ENCODE measurements around the gene TTC7B.
"Not testable (repeated sequence)": the region's sequence is repeated elsewhere in the genome, so short reads cannot be mapped to it uniquely, and the experiment has no call there.

The TTC7B gene

GRCh38 chr14:90848944-90849731, 32.9 kb upstream of the TTC7B start:
- Histone ChIP-seq H3K4me3 (ENCODE audit: insufficient read depth, low read depth, low read length) (no peak overlapping the region), H3K9me3 (ENCODE audit: control insufficient read depth, low read length) (no peaks in the 10 kb centered on the region), H3K4me1 (ENCODE audit: control insufficient read depth, insufficient read depth, low read length) (no peaks in the 10 kb centered on the region), H3K27ac (ENCODE audit: insufficient read depth, low read depth, low read length, poor library complexity, severe bottlenecking) (no peak overlapping the region), H3K27me3 (ENCODE audit: control insufficient read depth, insufficient read depth, low read length, poor library complexity, severe bottlenecking) (no peaks in the 10 kb centered on the region), H3K36me3 (ENCODE audit: control insufficient read depth, insufficient read depth, low read length) (no peaks in the 10 kb centered on the region)
- 95% methylated on average over 17 of the region's 17 CpGs for WGBS, 2 experiments

- 90 to 94% methylated on average over 4 of the region's 4 CpGs for WGBS, 2 experiments
- Histone ChIP-seq H3K36me3 (ENCODE audit: control insufficient read depth, insufficient read depth, low read length) (no peaks in the 10 kb centered on the region), H3K9me3 (ENCODE audit: control insufficient read depth, low read length) (no peaks in the 10 kb centered on the region), H3K4me3 (ENCODE audit: insufficient read depth, low read depth, low read length) (no peak overlapping the region), H3K27me3 (ENCODE audit: control insufficient read depth, insufficient read depth, low read length, poor library complexity, severe bottlenecking) (no peaks in the 10 kb centered on the region), H3K27ac (ENCODE audit: insufficient read depth, low read depth, low read length, poor library complexity, severe bottlenecking) (no peak overlapping the region), H3K4me1 (ENCODE audit: control insufficient read depth, insufficient read depth, low read length) (no peaks in the 10 kb centered on the region)
Observed at GRCh38 chr14:90846511-90846910, 30.3 kb upstream of the TTC7B start.

GRCh38 chr14:90844321-90844720, 28.1 kb upstream of the TTC7B start:
- Histone ChIP-seq H3K9me3 (ENCODE audit: control insufficient read depth, low read length) (no peaks in the 10 kb centered on the region), H3K36me3 (ENCODE audit: control insufficient read depth, insufficient read depth, low read length) (no peaks in the 10 kb centered on the region), H3K4me1 (ENCODE audit: control insufficient read depth, insufficient read depth, low read length) (no peaks in the 10 kb centered on the region), H3K27ac (ENCODE audit: insufficient read depth, low read depth, low read length, poor library complexity, severe bottlenecking) (no peak overlapping the region), H3K4me3 (ENCODE audit: insufficient read depth, low read depth, low read length) (no peak overlapping the region), H3K27me3 (ENCODE audit: control insufficient read depth, insufficient read depth, low read length, poor library complexity, severe bottlenecking) (no peaks in the 10 kb centered on the region)
- 70 to 74% methylated on average over 3 of the region's 3 CpGs for WGBS, 2 experiments

- no peaks in the 10 kb centered on the region for H3K4me1 ChIP-seq (ENCODE audit: control insufficient read depth, insufficient read depth, low read length)
- H3K27ac ChIP-seq (ENCODE audit: insufficient read depth, low read depth, low read length, poor library complexity, severe bottlenecking): no peak overlapping the region
- no peak overlapping the region for H3K4me3 ChIP-seq (ENCODE audit: insufficient read depth, low read depth, low read length)
- 93 to 95% methylated on average over 6 of the region's 6 CpGs for WGBS, 2 experiments
- no peaks in the 10 kb centered on the region for H3K27me3 ChIP-seq (ENCODE audit: control insufficient read depth, insufficient read depth, low read length, poor library complexity, severe bottlenecking)
- H3K9me3 ChIP-seq (ENCODE audit: control insufficient read depth, low read length): no peaks in the 10 kb centered on the region
- H3K36me3 ChIP-seq (ENCODE audit: control insufficient read depth, insufficient read depth, low read length): no peaks in the 10 kb centered on the region
Observed at GRCh38 chr14:90842726-90843125, 26.5 kb upstream of the TTC7B start.

- 94 to 96% methylated on average over 4 of the region's 4 CpGs for WGBS, 2 experiments
- not testable (repeated sequence) for H3K4me3 ChIP-seq (ENCODE audit: insufficient read depth, low read depth, low read length); H3K27me3 ChIP-seq (ENCODE audit: control insufficient read depth, insufficient read depth, low read length, poor library complexity, severe bottlenecking); H3K9me3 ChIP-seq (ENCODE audit: control insufficient read depth, low read length); H3K27ac ChIP-seq (ENCODE audit: insufficient read depth, low read depth, low read length, poor library complexity, severe bottlenecking); H3K4me1 ChIP-seq (ENCODE audit: control insufficient read depth, insufficient read depth, low read length); H3K36me3 ChIP-seq (ENCODE audit: control insufficient read depth, insufficient read depth, low read length)
Observed at GRCh38 chr14:90840667-90841066, 24.4 kb upstream of the TTC7B start.

- Histone ChIP-seq H3K27me3 (ENCODE audit: control insufficient read depth, insufficient read depth, low read length, poor library complexity, severe bottlenecking) (no peaks in the 10 kb centered on the region), H3K4me1 (ENCODE audit: control insufficient read depth, insufficient read depth, low read length) (no peaks in the 10 kb centered on the region), H3K9me3 (ENCODE audit: control insufficient read depth, low read length) (no peaks in the 10 kb centered on the region), H3K36me3 (ENCODE audit: control insufficient read depth, insufficient read depth, low read length) (no peaks in the 10 kb centered on the region), H3K27ac (ENCODE audit: insufficient read depth, low read depth, low read length, poor library complexity, severe bottlenecking) (no peak overlapping the region), H3K4me3 (ENCODE audit: insufficient read depth, low read depth, low read length) (no peak overlapping the region)
- 88 to 99% methylated on average over 3 of the region's 3 CpGs for WGBS, 2 experiments
Observed at GRCh38 chr14:90839889-90840266, 23.6 kb upstream of the TTC7B start.

GRCh38 chr14:90839024-90839888, 23.0 kb upstream of the TTC7B start:
- H3K27ac ChIP-seq (ENCODE audit: insufficient read depth, low read depth, low read length, poor library complexity, severe bottlenecking): no peak overlapping the region
- no peaks in the 10 kb centered on the region for H3K27me3 ChIP-seq (ENCODE audit: control insufficient read depth, insufficient read depth, low read length, poor library complexity, severe bottlenecking)
- no peaks in the 10 kb centered on the region for H3K9me3 ChIP-seq (ENCODE audit: control insufficient read depth, low read length)
- H3K4me1 ChIP-seq (ENCODE audit: control insufficient read depth, insufficient read depth, low read length): no peaks in the 10 kb centered on the region
- WGBS, 2 experiments: 90 to 92% methylated on average over 10 of the region's 10 CpGs
- H3K4me3 ChIP-seq (ENCODE audit: insufficient read depth, low read depth, low read length): no peak overlapping the region
- H3K36me3 ChIP-seq (ENCODE audit: control insufficient read depth, insufficient read depth, low read length): no peaks in the 10 kb centered on the region

GRCh38 chr14:90838531-90838930, 22.3 kb upstream of the TTC7B start:
- not testable (repeated sequence) for H3K4me1 ChIP-seq (ENCODE audit: control insufficient read depth, insufficient read depth, low read length); H3K4me3 ChIP-seq (ENCODE audit: insufficient read depth, low read depth, low read length); H3K9me3 ChIP-seq (ENCODE audit: control insufficient read depth, low read length); H3K36me3 ChIP-seq (ENCODE audit: control insufficient read depth, insufficient read depth, low read length); H3K27me3 ChIP-seq (ENCODE audit: control insufficient read depth, insufficient read depth, low read length, poor library complexity, severe bottlenecking); H3K27ac ChIP-seq (ENCODE audit: insufficient read depth, low read depth, low read length, poor library complexity, severe bottlenecking)
- WGBS, 2 experiments: 95 to 97% methylated on average over 8 of the region's 8 CpGs

- Histone ChIP-seq H3K4me1 (ENCODE audit: control insufficient read depth, insufficient read depth, low read length) (no peaks in the 10 kb centered on the region), H3K36me3 (ENCODE audit: control insufficient read depth, insufficient read depth, low read length) (no peaks in the 10 kb centered on the region), H3K27ac (ENCODE audit: insufficient read depth, low read depth, low read length, poor library complexity, severe bottlenecking) (no peak overlapping the region), H3K27me3 (ENCODE audit: control insufficient read depth, insufficient read depth, low read length, poor library complexity, severe bottlenecking) (no peaks in the 10 kb centered on the region), H3K9me3 (ENCODE audit: control insufficient read depth, low read length) (no peaks in the 10 kb centered on the region), H3K4me3 (ENCODE audit: insufficient read depth, low read depth, low read length) (no peak overlapping the region)
- WGBS, 2 experiments: 96 to 97% methylated on average over 9 of the region's 9 CpGs
Observed at GRCh38 chr14:90837355-90837754, 21.1 kb upstream of the TTC7B start.

GRCh38 chr14:90836692-90837063, 20.4 kb upstream of the TTC7B start:
- Histone ChIP-seq H3K27me3 (ENCODE audit: control insufficient read depth, insufficient read depth, low read length, poor library complexity, severe bottlenecking) (no peaks in the 10 kb centered on the region), H3K27ac (ENCODE audit: insufficient read depth, low read depth, low read length, poor library complexity, severe bottlenecking) (no peak overlapping the region), H3K9me3 (ENCODE audit: control insufficient read depth, low read length) (no peaks in the 10 kb centered on the region), H3K36me3 (ENCODE audit: control insufficient read depth, insufficient read depth, low read length) (no peaks in the 10 kb centered on the region), H3K4me1 (ENCODE audit: control insufficient read depth, insufficient read depth, low read length) (no peaks in the 10 kb centered on the region), H3K4me3 (ENCODE audit: insufficient read depth, low read depth, low read length) (no peak overlapping the region)
- WGBS, 2 experiments: 95 to 97% methylated on average over 7 of the region's 7 CpGs
